NCI-H748 treated with DMSO at 0.1 percent for 48 hours (cell line): ENCODE results near the gene GPC6.
A peak's percentile ranks its signal among the peaks of the same experiment; 100 is the strongest.

Source experiments
- DNase-seq: peaks from one replicate; lab custom pipeline; 2025; lab: John Stamatoyannopoulos, UW

The GPC6 gene

DNA sequence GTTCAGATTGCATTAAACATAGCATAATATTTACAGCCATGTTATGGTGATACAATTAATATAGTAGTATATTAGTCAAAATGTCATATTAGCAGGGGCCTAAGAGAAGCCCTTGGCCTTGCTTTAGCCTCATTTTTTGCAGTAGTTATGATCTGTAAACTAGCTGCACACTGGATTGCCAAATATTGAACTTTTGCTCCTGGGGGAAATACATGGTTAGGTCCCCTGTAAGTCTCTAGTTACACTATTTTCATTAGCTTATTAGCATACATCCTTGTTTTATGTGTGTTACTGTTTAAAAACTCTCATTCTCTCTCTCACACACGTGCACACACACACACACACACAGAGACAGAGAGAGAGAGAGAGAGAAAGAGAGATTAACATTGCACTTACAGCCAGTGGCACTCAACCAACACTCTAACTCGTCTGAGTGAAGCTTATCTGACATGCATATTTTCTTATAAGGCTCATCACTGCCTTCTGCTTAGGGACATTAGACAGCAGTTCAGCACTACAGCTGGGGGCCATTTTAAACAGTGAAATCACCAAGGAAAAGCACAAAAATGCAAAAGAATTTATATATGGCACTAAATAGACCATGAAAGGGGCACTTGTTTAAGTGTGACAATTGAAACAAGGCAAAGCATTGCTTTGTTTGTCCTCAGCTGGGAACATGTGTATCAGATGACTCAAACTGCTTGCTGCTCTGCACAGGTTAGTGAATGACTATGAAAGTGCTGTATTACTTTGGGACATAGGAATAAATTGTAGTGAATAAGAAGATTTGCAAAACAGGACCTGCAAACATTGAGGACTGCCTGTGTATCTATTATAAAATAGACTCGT lies 278.7 kb downstream of the GPC6 start:
- DNase-seq, result no peak

DNA sequence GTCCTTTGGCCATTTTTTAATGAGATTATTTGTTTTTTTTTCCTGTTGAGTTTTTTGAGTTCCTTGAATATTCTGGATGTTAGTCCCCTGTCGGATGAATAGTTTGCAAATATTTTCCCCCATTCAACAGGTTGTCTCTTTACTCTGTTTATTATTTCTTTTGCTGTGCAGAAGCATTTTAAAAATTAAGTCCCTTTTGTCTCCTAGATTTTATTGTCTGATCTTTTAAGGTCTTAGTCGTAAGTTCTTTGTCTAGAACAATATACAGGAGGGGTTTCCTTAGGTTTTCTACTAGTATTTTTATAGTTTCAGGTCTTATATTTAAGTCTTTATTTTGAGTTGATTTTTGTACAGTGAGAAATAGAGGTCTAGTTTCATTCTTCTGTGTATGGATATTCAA lies 284.4 kb downstream of the GPC6 start:
- no peak for DNase-seq

DNA sequence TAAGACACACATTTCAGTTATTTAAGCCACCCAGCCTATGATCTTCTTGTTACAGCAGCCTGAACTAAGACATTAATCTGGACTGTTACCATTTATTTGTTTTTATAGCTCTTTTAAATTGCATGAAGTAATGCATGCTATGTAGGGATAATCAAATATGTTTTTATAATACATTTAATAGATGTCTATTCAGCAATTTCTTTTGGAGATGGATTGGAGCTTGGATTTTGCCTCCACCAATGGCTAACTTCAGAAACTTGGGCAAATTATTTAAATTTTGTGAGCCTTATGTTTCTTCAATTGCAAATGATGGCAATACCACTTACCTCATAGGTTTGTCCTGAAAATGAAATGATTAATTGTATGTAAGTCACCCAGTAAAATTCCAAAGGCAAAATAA lies 288.7 kb downstream of the GPC6 start:
- no peak for DNase-seq

DNA sequence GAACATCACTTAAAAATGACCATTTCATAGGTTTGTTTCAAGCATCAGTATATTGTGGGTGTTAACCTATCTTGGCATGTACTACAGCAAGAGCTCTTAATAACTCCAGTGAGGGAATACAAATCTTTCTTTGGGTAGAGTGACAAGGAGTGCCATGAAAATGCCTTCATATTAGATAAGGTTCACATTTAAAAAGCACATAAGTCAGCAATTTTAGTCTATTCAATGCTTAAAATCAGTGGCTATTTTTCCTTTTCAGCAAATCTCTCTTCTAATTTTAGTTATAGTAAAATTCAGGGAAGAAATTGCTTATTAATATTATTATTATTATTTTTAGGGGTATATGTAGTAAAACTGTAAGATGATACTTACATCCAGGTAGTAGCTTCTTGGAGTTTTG lies 291.1 kb downstream of the GPC6 start:
- DNase-seq, result no peak

- no peak for DNase-seq
Measured at GRCh38 chr13:93521307-93521706, 294.7 kb downstream of the GPC6 start.

DNA sequence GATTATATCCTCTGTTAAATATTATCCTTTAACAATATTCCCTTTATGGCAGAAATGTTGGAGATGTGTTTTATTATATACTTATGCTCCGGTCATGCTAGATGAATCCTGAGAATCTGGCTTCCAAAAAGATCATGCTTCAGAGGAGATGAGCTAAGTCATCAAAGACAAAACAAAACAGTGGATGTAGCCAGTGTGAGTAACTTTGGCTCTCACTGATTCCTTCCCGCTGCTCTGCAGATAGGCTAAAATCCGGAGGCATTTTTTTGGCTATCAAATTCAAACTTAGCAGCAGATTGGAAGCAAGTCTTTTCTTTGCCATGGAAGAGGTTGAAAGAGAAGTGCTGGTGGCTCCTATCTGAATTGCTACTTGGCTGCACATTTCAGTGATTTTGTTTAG lies 295.9 kb downstream of the GPC6 start:
- DNase-seq, result no peak

DNA sequence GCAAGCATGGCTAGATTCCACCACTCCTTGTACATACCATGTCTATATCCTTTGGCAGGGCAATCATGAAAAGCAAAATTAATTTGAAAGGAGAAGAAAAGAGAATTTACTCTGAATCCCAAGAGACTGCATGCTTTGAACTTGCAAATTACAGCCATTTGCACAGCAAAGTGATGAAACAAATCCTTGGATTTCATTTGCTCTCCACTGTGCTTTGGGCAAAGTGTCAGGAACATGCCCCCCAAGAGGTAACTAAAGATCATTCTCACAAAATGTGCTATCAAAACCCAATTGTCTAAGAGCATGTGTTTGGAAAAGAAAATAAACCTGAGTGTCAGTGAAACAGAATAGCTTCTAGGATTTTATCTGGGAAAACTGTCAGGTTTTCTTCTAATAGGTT lies 298.5 kb downstream of the GPC6 start:
- DNase-seq, result no peak

DNA sequence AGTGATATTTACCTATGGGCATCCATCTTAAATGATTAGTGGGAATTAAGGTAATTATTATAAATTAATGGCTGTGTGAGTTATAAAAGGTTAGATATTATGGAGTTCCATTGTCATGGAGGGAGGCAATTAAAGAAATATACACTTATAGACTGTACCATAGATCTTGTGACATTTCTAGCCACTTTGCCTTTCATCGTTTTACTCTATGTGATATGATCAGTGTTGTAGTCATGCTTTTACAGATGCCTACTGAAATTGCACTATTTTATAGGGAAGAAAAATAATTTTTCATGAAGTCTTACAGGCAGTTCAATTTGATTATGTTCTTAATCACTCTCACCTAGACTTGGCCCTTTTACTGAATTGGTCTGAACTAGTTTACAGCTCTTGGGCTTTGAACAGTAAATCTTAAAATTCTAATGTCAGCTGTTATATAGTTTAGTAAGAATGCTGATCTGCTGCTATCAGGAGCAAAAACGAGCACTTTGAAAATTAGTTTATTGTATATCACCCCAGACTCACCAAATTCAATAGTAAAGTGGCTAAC lies 301.2 kb downstream of the GPC6 start:
- no peak for DNase-seq

- DNase-seq, result no peak
Measured at GRCh38 chr13:93529961-93530360, 303.4 kb downstream of the GPC6 start.

DNA sequence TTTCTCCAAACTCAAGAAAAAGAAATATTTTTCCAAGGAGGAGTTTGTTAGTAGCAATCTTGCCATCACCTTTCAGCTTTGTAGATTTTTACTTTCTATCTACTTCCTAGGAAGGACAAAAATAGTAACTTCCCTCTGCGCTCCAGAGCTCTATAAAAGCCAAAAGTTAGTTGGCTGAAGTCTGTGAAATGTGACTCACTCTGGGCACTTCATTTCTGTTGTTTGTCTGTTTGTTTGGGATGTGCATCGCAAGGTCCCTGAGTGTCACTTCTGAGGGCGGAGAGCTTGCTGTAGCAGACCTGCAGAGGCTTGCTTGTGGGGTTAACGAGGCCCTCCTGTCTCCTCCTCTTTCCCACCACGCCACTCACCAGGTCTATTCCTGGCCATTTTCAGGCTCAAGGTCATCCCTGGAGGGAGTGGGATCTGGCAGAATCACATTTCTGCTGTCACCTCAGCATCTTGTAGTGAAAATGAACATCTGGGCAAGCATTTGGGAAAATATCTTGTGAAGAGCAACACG lies 307.6 kb downstream of the GPC6 start:
- no peak for DNase-seq

- DNase-seq, result no peak
Measured at GRCh38 chr13:93535251-93535650, 308.6 kb downstream of the GPC6 start.

GRCh38 chr13:93539914-93540313 lies 313.3 kb downstream of the GPC6 start:
- DNase-seq, result no peak

- no peak for DNase-seq
Measured at GRCh38 chr13:93547886-93548285, 321.3 kb downstream of the GPC6 start.

GRCh38 chr13:93549326-93550005 lies 322.9 kb downstream of the GPC6 start:
- DNase-seq, result no peak

DNA sequence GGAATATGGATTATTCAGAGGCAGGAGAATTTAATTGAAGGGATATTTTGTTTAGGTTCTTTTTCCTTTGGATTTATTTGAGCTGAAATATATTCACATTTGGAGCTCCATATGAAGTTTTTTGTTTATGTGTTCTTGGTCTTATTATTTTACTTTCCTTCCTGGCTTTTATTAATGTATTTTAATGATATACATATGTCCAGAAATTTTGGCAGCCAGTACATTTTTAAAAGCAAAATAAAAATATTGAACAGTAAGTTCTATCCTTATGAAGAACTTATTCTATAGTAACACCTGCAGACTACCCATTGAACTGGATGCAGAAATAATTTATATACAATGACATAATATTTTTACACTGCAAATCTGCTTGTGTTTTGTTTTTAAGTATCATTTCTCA lies 323.6 kb downstream of the GPC6 start:
- DNase-seq, result no peak

GRCh38 chr13:93552596-93552995 lies 326.0 kb downstream of the GPC6 start:
- DNase-seq, result no peak

DNA sequence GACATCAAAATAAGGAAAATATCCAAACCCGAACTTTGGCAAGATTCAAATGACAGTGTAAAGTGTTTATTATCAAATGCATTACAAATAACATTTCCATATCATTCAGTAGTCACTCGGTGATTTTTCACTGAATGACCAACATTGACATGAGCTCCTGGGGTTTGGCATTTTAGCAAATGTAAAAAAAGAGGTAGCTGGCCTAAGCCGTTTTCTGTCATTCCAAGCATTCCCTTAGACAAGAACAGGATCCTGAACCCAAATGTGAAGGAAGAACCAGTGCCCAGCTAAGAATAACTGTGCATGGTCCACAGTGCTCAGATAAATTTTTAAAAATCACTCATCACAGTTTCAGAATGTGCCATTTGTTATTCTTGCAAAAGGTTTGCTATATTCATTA lies 327.9 kb downstream of the GPC6 start:
- no peak for DNase-seq

DNA sequence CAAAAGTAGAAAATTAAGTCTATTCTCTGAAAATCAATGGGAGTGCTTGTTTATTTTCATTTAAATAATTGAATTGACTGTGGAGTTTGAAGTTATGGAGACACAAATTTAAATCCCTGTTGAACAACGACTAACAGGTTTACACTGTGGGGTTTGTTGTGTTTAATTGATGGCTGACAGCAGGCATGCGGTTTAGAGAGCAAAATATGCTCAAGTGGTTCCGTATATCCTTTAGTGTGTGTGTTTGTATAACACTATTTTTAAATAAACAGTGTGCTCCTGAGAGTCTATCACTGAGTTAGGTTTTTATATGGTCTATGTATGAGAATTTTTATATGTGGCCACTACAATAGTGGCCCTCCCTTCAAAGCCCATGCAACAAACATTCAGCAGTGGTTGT lies 332.0 kb downstream of the GPC6 start:
- peak; percentile 76 for DNase-seq

DNA sequence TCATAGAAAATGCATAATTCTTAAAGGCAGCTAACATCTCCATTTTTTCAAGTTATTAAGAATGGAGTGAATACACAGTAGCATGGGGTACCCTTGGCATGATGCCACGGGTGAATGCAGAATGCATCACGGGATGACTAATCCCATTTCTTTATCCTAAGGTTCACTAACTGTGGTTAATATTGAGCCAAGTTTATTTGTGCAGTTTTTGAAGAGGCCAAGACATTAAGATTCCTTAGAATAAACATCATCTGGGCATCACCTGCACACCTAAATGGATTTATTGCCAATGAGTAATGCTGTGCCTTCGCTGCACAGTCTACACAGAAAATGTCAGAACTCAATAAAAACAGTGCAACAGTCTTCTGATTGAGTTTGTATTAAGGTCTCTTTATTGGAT lies 333.1 kb downstream of the GPC6 start:
- DNase-seq, result peak; percentile 42

DNA sequence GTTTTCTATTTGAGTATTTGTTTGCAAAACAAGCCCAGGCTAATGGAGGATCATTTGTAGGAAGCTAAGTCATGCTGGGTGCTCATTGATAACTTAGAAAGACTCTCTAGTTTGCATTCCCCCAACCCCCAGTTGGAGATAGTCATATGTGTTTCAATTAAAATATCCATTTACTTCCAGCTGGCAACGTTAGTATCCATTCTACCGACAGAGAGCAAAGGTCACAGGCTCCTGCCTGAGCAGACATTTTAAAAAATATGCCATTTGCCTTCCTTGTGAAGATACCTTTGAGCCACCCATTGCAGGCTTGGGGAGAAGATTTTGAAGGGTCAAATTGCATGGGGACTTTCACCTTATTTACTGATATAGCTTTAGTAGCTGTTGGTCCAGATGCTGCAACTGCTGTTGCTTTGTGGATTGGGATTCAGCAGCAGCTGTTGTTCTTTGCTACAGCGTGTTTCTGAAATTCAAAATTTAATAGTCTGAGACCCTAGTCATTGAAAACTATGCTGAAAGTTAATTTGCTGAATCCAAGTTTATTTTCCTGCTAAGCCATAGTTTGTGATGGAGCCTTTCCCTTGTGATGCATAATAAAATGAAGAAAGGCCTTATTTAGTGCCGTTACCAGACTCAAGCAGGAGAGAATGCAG lies 335.1 kb downstream of the GPC6 start:
- DNase-seq, result peak; percentile 58

DNA sequence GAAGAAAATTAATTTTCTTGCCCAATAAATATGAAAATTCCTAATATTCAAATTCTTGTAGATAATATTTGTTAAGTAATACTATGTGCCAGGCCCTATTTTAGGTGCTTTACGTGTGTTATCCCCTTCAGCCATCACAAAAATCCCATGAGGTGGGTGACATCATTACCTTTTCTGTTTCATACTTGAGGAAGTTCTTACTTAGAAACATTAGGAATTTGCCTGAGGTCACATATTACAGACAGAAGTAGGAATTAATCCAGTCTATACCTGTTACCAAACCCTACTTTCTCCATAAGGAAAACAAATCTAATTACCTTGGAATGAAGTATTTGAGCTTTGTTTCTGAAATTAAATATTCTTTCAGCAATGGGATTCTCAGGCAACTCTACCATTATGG lies 336.1 kb downstream of the GPC6 start:
- DNase-seq, result no peak

DNA sequence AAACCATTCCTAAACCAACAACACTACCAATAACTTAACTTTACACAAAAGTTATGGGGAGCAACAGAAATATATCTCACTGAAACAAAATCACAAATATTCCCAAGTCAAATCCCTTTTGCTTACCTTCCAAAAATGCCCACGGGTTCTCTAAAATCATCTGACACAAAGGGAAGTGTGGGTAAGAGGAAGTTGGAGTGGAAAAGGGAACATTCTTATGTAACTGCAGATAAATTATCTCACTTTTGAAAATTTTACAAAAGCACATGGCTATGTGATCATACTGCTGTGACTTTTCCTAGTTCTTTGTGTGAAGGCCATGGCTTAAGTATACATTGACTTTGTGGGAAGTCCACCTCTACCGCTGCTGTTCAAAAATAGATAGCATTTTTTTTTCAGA lies 350.5 kb downstream of the GPC6 start:
- no peak for DNase-seq

GRCh38 chr13:93589788-93590187 lies 363.2 kb downstream of the GPC6 start:
- no peak for DNase-seq
